Adrenal gland (tissue), 12 donors: ENCODE measurements around the gene NEK2. TPM values are rescaled to one million over a fixed set of nuclear protein-coding genes. Genes with fewer than 3 reads are reported as not detected.

Experiments used
- DNase-seq, 7 donors: peaks; one replicate each; pipeline ENCODE4 v3.0.0-alpha.2; 2019 to 2020
- H3K27ac ChIP-seq, 5 donors: fragments of 200-600 bp; sonication (generic) in 4 of 5; 1 replicate in 3 of 5; 2 replicates in 2 of 5; pipeline versions ENCODE4 v1.5.1 to v1.8.0; 2016 to 2020; ENCODE audit warnings: mild to moderate bottlenecking in 1 of 5
- H3K27me3 ChIP-seq: fragments of 200-600 bp; 2 replicates; pipeline ENCODE4 v1.8.0; 2021
- H3K36me3 ChIP-seq, 2 donors: fragments of 200-600 bp; replicated peaks in 1 of 2; 1 replicate in 1 of 2; 2 replicates in 1 of 2; pipeline versions ENCODE4 v1.5.1 to v1.8.0; 2018 to 2022
- H3K4me1 ChIP-seq, 2 donors: fragments of 200-600 bp; replicated peaks in 1 of 2; 1 replicate in 1 of 2; 2 replicates in 1 of 2; pipeline versions ENCODE4 v1.5.1 to v1.8.0; 2018 to 2021
- H3K4me3 ChIP-seq, 4 donors: fragments of 200-600 bp; sonication (generic) in 3 of 4; one replicate each; pipeline ENCODE4 v1.5.1; 2016 to 2018
- H3K9me3 ChIP-seq, 3 donors: fragments of 200-600 bp; sonication (generic) in 1 of 3; replicated peaks in 1 of 3; 1 replicate in 2 of 3; 2 replicates in 1 of 3; pipeline versions ENCODE4 v1.5.1 to v1.8.0; 2016 to 2021
- CTCF ChIP-seq, 6 experiments: fragments of 450-650 bp in 4 of 6; fragments of 200-600 bp in 2 of 6; sonication (generic) in 1 of 6; IDR thresholded peaks; 1 replicate in 5 of 6; 2 replicates in 1 of 6; pipeline versions ENCODE4 v1.5.1 to v1.8.0; 2016 to 2021; ENCODE audit warnings: antibody characterized with exemption in 6 of 6, mild to moderate bottlenecking in 2 of 6, moderate library complexity in 1 of 6
- POLR2A ChIP-seq, 2 donors: fragments of 450-650 bp; IDR thresholded peaks; one replicate each; pipeline ENCODE4 v1.6.1; 2017; ENCODE audit warnings: antibody characterized with exemption in 2 of 2, mild to moderate bottlenecking in 2 of 2, moderate library complexity in 1 of 2
- WGBS, 4 donors: extraction: QIAGEN DNeasy Blood & Tissue Kit in 2 of 4; methylation state at CpG; one replicate each; pipeline versions ENCODE4 v1.1.5 to v1.1.7; 2013 to 2017; 5-methylcytosine and 5-hydroxymethylcytosine counted together
- intact Hi-C, 2 donors: fragments of 100-400 bp; cut with DNase I; formaldehyde crosslinking; loops; one replicate each; pipeline versions ENCODE4 v1.14.1 to v1.15.0; 2022 to 2023
- polyA plus RNA-seq, 3 donors: library from polyadenylated mRNA; stranded (reverse); fragments of 200-250 nt in 2 of 3; fragments of 350-450 nt in 1 of 3; fragmentation: Illumina TruSeq in 1 of 3; extraction: RNeasy Lipid Tissue Mini Kit (QIAGEN cat#74804) in 1 of 3; gene quantifications; one replicate each; pipeline ENCODE4 v1.2.3, GENCODE V29; 2013 to 2014
- total RNA-seq, 9 donors: library from RNA; depleted of rRNA in 4 of 9; stranded (reverse); fragments of >200 nt in 4 of 9; fragments of 120-200 nt in 1 of 9; fragmentation: NEBNext Ultra II Directional in 1 of 9; extraction: Animal tissue kit (Norgen Biotek cat#: 25700) in 1 of 9; gene quantifications; one replicate each; pipeline versions ENCODE4 v1.1.0 to v1.2.4, GENCODE V29; 2013 to 2023
- donor health status: healthy with polysubstance abuse.
- donor health status: Bipolar disorder and iron deficiency.
- donor health status: DM: yes; HTN: yes; CAD: no.
- donor health status: DM: no; HTN: no; CAD: no.
- donor health status: DM: no; HTN: no; CAD: no.
- donor health status: DM: yes; HTN: yes; CAD: no.

Gene NEK2
- total and polyA plus RNA-seq, 12 donors = 0.08 to 19.9 (median 0.95) TPM

GRCh38 chr1:211619033-211619996, 56.1 kb downstream of the NEK2 start:
- H3K4me1 ChIP-seq = no peaks in the 10 kb centered on the region
- intact Hi-C loops = no loop called here
- 81 to 95% (median 86%) methylated on average over 2 to 8 of the region's 8 CpGs for WGBS, 4 donors
- no peak for TF ChIP-seq CTCF (IDR thresholded peaks at IDR 0.05)
- no peak for TF ChIP-seq POLR2A (IDR thresholded peaks at IDR 0.05)
- H3K27me3 ChIP-seq = no peaks in the 10 kb centered on the region
- no peaks in the 10 kb centered on the region for H3K9me3 ChIP-seq
- H3K27ac ChIP-seq = no peak overlapping the region
- H3K36me3 ChIP-seq = no peaks in the 10 kb centered on the region
- DNase-seq = no peak
- no peak overlapping the region for H3K4me3 ChIP-seq

GRCh38 chr1:211616965-211617297, 58.5 kb downstream of the NEK2 start:
- no peak overlapping the region for H3K4me3 ChIP-seq
- intact Hi-C loops = no loop called here
- DNase-seq = no peak
- peak overlapping the region in 2 of 5 donors; percentile 27 to 76 for H3K27ac ChIP-seq
- no peaks in the 10 kb centered on the region for H3K27me3 ChIP-seq
- TF ChIP-seq POLR2A (IDR thresholded peaks at IDR 0.05) (no peak), CTCF (IDR thresholded peaks at IDR 0.05) (no peak)
- WGBS, 4 donors = 92 to 95% (median 93%) methylated on average over 3 to 5 of the region's 5 CpGs
- H3K4me1 ChIP-seq = peaks cover 8 to 15% of the 10 kb centered on the region in 2 donors
- no peaks in the 10 kb centered on the region for H3K36me3 ChIP-seq
- no peaks in the 10 kb centered on the region for H3K9me3 ChIP-seq

GRCh38 chr1:211616231-211616964, 59.0 kb downstream of the NEK2 start:
- WGBS, 4 donors = 79 to 83% (median 80%) methylated on average over 11 to 13 of the region's 13 CpGs
- peaks cover 12 to 21% of the 10 kb centered on the region in 2 donors for H3K4me1 ChIP-seq
- no peaks in the 10 kb centered on the region for H3K27me3 ChIP-seq
- peak overlapping the region in 2 of 5 donors; percentile 27 to 76 for H3K27ac ChIP-seq
- peak in 1 of 7 donors; percentile 30 for DNase-seq
- no peaks in the 10 kb centered on the region for H3K36me3 ChIP-seq
- intact Hi-C loops = no loop called here
- no peaks in the 10 kb centered on the region for H3K9me3 ChIP-seq
- TF ChIP-seq CTCF (IDR thresholded peaks at IDR 0.05) = no peak
- no peak for TF ChIP-seq POLR2A (IDR thresholded peaks at IDR 0.05)
- H3K4me3 ChIP-seq = no peak overlapping the region

GRCh38 chr1:211614615-211615014, 60.8 kb downstream of the NEK2 start:
- Histone ChIP-seq H3K36me3 (no peaks in the 10 kb centered on the region), H3K4me3 (no peak overlapping the region), H3K27ac (no peak overlapping the region), H3K4me1 (peaks cover 19 to 38% of the 10 kb centered on the region in 2 donors), H3K27me3 (no peaks in the 10 kb centered on the region), H3K9me3 (no peaks in the 10 kb centered on the region)
- TF ChIP-seq CTCF (IDR thresholded peaks at IDR 0.05) = no peak
- TF ChIP-seq POLR2A (IDR thresholded peaks at IDR 0.05) = no peak
- intact Hi-C loops = no loop called here
- WGBS, 4 donors = 65 to 78% (median 70%) methylated on average over 6 to 11 of the region's 11 CpGs
- no peak for DNase-seq
